ENCODE data around the gene ZNF148. TPM values are rescaled to one million over a fixed set of nuclear protein-coding genes. Genes with fewer than 3 reads are reported as not detected.
"Not testable (repeated sequence)": the region's sequence is repeated elsewhere in the genome, so short reads cannot be mapped to it uniquely, and the experiment has no call there.

ZNF148 gene
- total RNA-seq, 1 donor from 2014 or later = 51.8 TPM

GRCh38 chr3:125375950-125376679, 990 bp upstream of the ZNF148 start:
- DNase-seq (ENCODE audit: low read depth) = no peak

- DNase-seq (ENCODE audit: low read depth) = peak; percentile 28
Measured at GRCh38 chr3:125374501-125374995, 577 bp downstream of the ZNF148 start.

GRCh38 chr3:125367403-125368230, 7.5 kb downstream of the ZNF148 start:
- DNase-seq (ENCODE audit: low read depth) = no peak

GRCh38 chr3:125366132-125366531, 9.0 kb downstream of the ZNF148 start:
- DNase-seq (ENCODE audit: low read depth) = no peak

GRCh38 chr3:125359700-125360099, 15.4 kb downstream of the ZNF148 start:
- no peak for DNase-seq (ENCODE audit: low read depth)

GRCh38 chr3:125358923-125359322, 16.2 kb downstream of the ZNF148 start:
- DNase-seq (ENCODE audit: low read depth) = no peak

- DNase-seq (ENCODE audit: low read depth) = no peak
Measured at GRCh38 chr3:125357837-125358236, 17.3 kb downstream of the ZNF148 start.

- DNase-seq (ENCODE audit: low read depth) = no peak
Measured at GRCh38 chr3:125357032-125357658, 18.0 kb downstream of the ZNF148 start.

- no peak for DNase-seq (ENCODE audit: low read depth)
Measured at GRCh38 chr3:125356140-125357026, 18.7 kb downstream of the ZNF148 start.

GRCh38 chr3:125353659-125354058, 21.5 kb downstream of the ZNF148 start:
- no peak for DNase-seq (ENCODE audit: low read depth)

- DNase-seq (ENCODE audit: low read depth) = no peak
Measured at GRCh38 chr3:125353128-125353527, 22.0 kb downstream of the ZNF148 start.

- DNase-seq (ENCODE audit: low read depth) = no peak
Measured at GRCh38 chr3:125351814-125352456, 23.2 kb downstream of the ZNF148 start.

GRCh38 chr3:125351152-125351551, 24.0 kb downstream of the ZNF148 start:
- no peak for DNase-seq (ENCODE audit: low read depth)

GRCh38 chr3:125350597-125350996, 24.5 kb downstream of the ZNF148 start:
- DNase-seq (ENCODE audit: low read depth) = no peak

- no peak for DNase-seq (ENCODE audit: low read depth)
Measured at GRCh38 chr3:125349556-125350165, 25.5 kb downstream of the ZNF148 start.

GRCh38 chr3:125349055-125349454, 26.1 kb downstream of the ZNF148 start:
- no peak for DNase-seq (ENCODE audit: low read depth)

- not testable (repeated sequence) for DNase-seq (ENCODE audit: low read depth)
Measured at GRCh38 chr3:125343367-125343766, 31.8 kb downstream of the ZNF148 start.

GRCh38 chr3:125340121-125340520, 35.0 kb downstream of the ZNF148 start:
- DNase-seq (ENCODE audit: low read depth) = no peak

GRCh38 chr3:125337506-125337905, 37.6 kb downstream of the ZNF148 start:
- DNase-seq (ENCODE audit: low read depth) = no peak
